HG03354 (cell line): ENCODE measurements around the gene TAAR5.
"Not testable (repeated sequence)": the region's sequence is repeated elsewhere in the genome, so short reads cannot be mapped to it uniquely, and the experiment has no call there.

Experiments
- ATAC-seq: cut with Tn5 transposase; IDR thresholded peaks from one replicate; pipeline ENCODE4 v1.9.1; 2021; ENCODE audit warnings: mild to moderate bottlenecking; ENCODE audit not compliant: unreplicated experiment, poor library complexity, severe bottlenecking

The TAAR5 gene, protein sequence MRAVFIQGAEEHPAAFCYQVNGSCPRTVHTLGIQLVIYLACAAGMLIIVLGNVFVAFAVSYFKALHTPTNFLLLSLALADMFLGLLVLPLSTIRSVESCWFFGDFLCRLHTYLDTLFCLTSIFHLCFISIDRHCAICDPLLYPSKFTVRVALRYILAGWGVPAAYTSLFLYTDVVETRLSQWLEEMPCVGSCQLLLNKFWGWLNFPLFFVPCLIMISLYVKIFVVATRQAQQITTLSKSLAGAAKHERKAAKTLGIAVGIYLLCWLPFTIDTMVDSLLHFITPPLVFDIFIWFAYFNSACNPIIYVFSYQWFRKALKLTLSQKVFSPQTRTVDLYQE

DNA sequence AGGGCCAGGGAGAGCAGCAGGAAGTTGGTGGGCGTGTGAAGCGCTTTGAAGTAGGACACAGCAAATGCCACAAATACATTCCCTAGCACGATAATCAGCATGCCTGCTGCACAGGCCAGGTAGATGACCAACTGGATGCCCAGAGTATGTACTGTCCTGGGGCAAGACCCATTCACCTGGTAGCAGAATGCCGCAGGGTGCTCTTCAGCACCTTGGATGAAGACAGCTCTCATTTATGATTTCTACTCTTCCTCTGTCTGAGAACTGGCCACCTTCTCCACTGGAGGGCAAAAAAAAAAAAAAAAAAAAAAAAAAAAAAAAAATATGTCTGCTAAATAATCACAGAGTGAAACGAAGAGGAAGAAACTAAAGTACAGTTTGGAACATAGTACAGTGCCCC, at the start of gene TAAR5:
Gene TAAR5 (minus strand): TSS at position 288 of the 400 bp plus-strand sequence. CDS start 55 bp downstream, at position 233.
- ATAC-seq: no peak

DNA sequence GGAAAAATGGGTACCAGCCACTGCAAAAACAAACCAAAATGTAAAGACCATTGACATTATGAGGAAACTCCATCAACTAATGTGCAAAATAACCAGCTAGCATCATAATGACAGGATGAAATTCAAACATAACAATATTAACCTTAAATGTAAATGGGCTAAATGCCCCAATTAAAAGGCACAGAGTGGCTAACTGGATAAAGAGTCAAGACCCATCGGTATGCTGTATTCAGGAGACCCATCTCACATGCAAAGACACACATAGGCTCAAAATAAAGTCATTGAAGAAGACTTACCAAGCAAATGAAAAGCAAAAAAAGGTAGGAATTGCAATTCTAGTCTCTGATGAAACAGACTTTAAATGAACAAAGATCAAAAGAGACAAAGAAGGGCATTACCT, 47.6 kb upstream of the TAAR5 start:
- not testable (repeated sequence) for ATAC-seq

DNA sequence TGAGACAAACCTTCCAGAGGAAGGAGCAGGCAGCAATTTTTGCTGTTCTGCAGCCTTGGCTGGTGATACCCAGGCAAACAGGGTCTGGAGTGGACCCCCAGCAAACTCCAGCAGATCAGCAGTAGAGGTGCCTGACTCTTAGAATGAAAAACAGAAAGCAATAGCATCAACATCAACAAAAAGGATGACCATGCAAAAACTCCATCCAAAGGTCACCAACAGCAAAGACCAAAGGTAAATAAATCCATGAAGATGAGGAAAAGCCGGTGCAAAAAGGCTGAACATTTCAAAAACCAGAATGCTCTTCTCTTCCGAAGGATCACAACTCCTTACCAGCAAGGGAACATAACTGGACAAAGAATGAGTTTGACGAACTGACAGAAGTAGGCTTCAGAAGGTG, 46.4 kb upstream of the TAAR5 start:
- not testable (repeated sequence) for ATAC-seq

DNA sequence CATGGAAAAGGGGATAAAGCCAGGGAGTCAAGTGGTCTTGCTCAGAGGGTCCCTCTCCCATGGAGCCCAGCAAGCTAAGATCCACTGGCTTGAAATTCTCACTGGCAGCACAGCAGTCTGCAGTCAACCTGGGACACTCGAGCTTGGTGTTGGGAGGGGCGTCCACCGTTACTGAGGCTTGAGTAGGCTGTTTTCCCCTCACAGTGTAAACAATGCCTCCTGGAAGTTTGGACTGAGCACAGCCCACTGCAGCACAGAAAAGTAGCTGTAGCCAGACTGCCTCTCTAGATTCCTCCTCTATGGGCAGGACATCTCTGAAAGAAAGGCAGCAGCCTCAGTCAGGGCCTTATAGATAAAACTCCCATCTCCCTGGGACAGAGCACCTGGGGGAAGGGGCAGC, 45.7 kb upstream of the TAAR5 start:
- not testable (repeated sequence) for ATAC-seq

DNA sequence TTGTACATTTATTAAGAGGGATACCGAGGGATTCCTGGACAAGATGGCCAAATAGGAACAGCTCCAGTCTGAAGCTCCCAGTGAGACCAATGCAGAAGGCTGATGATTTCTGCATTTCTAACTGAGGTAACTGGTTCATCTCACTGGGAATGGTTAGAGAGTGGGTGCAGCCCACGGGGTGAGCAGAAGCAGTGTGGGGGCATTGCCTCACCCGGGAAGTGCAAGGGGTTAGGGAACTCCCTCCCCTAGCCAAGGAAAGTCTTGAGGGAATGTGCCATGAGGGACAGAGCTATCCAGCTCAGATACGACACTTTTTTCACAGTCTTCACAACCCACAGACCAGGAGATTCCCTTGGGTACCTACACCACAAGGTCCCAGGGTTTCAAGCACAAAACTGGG, 45.3 kb upstream of the TAAR5 start:
- ATAC-seq: no peak

DNA sequence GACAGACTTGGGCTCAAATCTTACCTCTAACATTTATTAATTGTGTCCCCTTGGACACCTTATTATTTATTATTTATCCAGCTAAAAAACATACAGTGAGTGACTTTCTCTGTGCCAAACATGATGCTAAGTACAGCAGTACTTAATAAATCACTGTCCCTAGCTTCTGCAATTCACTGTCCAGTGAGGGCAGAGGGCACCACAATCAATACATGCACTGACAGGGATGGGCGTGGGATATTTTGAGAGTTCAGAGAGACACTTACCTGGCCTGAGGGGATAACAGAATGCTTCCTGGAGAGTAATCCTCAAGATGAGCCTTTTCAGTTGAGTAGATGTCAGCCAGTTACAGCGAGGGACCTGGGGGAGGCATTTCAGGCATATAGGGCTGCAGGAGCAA, 43.8 kb upstream of the TAAR5 start:
- ATAC-seq: no peak

DNA sequence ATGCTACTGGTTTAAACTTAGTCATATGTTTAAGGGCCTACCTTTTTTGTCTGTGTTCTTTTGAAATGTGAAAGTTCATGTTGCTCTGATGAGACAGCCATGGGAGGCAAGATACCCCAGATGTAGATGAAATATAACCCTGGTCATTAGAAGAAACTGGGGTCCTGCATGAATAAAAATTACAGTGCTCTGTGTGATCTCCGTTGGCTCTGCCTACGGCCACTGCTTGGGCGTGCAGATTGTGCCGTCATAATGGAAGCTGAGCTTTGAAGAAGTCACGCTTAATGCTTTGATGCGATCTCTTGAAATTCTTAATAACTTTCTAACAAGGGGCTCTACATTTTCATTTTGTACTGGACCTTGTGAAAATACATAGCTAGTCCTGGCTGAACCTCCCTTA, 34.6 kb upstream of the TAAR5 start, which contains the start of gene TAAR2:
Gene TAAR2 (minus strand): TSS at position 101 of the 400 bp plus-strand sequence. CDS start 0 bp downstream, at position 101.
- ATAC-seq: no peak

DNA sequence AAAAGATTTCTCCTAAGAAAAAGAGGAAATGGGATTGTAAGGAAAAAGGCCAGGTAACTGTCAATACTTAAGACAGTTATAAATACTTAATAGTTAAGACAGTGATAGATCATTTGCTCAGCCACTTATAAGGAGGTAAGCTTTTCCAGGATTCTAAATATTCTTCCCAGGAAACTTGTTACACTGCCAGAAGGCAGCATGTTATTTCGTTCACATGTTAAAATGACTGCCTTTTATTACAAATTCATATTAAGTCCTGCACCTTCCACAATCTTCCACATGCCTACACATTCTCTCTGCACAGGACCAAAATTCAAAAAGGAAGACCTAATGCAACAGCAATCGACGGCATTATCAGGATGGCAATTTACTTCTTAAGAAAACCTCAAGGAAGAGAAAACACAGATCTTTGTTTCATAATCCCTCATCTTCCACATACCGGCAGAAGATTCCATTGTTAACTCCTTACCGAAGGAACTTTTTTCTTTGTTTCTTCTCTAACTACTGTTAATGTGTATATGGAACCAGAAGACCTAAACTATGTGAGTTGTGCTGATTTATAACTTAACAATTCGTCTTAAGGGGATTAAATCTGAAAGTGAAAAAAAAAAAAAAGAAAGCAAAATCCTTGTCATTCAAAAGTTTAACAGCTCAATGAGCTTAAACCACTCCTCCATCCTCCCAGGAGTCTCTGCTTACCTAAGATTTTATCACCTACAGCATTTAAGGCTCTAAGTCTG, 33.7 kb upstream of the TAAR5 start:
- no peak for ATAC-seq

DNA sequence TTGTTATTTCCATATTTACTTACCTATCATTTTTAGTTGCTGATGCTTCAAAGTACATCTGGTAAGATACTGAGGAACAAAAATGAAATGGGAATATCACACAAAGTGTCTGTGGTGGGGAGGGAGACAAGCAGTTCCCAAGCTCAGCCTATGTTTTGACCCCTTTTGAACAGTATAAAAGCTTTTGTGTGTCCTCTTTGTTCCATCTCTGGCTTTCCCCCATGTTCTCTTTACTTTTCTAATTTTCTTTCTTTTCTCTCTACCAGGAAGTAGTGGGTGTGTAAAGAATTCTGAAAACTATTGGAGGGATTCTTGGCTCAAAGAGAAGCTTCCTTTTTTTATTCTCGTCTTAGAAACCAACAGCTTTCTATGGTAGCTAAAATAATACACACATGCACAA, 27.1 kb upstream of the TAAR5 start:
- no peak for ATAC-seq

DNA sequence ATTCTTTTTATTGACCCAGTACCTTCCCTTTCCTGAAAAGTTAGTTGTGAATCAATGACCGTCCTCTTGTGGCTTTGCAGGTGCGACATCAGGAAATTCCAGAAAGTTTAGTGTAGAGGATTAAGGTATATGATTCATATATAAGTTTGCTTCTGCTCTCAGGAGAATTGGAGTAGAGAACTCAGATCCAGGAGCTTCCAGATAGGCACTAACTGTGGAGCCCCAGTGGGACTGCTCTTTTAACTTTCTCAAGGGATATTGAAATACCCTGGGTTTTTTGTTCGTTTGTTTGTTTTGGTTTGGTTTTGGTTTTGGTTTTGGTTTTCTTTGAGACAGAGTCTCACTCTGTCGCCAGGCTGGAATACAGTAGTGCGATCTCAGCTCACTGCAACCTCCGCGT, 25.0 kb upstream of the TAAR5 start:
- ATAC-seq: peak; percentile 59

DNA sequence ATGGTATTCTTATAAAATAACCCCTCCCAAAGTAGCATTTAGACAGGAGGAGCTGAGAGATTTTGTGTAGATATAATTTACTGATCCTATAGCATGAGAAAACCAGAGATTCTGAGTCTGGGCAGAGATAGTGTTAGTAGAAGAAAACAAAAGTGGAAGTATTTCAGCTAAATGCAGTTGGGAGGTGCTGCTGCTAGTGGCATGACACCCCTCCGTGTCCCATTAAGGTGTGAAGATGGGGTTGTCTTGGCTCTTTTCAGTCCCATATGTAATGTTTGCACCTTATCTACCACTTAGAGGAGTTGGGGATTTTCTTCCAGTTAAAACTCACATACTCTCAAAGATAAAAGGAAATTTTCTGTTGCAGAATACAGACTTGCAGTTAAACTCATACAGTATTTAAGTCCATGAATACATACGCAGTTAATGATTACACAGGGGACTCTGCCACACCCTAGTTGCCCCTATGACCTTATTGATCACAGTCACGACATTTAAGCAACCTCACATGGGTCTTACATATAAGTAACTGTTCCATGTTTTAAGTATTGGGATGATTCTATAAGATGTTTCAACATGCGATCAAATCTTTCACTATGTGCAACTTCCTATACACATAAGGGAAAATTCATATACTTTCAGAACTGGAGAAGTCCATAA, 23.0 kb upstream of the TAAR5 start:
- ATAC-seq: no peak

DNA sequence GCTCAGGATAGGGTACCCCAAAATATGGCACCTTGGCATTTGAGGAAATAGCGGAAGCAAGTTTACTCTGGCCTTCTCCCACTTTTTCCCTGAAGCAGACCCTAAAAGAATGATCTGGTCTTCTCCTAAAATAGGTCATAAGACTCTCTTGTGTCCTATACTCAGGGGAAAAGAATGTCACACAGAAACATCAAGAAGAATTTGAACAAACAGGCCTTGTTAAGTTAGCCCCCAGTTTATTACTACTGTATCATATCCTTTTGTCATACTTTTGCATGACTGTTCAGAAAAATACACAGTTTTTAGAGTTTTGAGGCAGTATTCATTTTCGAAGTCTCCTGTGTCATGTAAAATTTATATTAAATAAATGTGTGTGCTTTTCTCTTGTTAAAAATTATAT, 22.1 kb upstream of the TAAR5 start:
- no peak for ATAC-seq

DNA sequence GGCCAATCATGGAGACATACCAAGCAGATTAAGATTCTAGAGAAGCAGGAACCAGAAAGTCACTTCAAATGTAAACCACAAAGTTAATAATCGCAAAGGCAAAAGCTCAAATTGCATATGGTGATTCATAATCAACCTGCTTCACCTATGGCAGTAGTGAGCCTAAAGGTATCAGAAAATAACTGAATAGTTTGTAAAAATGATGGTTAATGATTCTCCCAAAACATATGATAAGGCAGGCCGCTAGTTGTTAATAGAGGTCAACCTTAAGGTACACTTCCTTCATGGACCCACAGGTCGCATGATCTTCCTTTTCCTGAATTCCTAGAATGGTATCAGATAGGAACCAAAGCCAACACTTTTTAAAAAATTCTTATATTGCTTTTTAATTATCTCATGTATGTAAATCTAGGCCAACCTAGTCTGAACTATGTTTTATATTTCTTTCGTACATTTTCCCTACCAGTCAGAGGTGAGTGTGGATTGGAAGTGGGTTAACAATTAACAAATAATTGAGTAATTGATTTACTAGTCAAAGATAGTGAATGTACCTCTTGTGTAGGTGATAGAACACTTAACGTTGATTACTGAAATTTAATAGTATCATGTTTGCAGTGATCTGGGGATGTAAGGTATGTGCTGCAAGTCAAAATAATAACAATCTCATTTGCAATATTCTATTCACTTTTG, 18.1 kb upstream of the TAAR5 start:
- ATAC-seq: peak; percentile 95

DNA sequence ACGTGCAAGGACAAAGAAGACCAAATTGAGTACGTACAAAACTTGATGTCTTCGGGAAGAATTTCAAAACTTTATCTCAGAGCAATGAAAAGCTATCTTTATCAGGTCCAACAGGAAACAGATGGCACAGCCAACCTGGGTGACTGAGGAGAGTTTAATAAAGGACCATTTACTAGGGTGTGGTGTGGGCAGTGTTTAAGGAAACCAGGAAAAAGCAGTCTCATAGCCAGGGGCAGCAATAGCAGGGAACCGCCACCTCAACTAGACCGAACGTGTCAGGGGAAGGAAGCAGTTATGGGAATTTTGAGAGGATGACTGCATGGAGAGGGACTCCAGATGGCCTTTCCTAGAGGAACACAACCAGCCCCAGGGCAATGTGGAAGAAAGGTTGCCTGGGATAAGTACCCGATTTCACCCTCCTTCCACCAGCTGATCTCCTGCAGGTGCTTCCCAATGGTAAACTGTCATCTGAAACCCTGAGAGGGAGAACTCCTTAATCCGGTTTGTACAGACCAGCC, 15.2 kb upstream of the TAAR5 start:
- ATAC-seq: no peak

DNA sequence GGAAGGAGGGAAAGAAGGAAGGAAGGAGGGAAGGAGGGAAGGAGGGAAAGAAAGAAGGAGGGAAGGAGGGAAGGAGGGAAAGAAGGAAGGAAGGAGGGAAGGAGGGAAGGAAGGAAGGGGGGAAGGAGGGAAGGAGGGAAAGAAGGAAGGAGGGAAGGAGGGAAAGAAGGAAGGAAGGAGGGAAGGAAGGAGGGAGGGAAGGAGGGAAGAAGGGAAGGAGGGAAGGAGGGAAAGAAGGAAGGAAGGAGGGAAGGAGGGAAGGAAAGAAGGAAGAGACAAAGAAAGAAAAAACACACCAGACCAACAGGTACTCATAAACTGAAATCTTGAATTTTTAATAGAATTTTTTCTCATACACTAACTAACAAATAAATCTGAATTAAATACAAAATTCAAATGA, 11.4 kb upstream of the TAAR5 start:
- not testable (repeated sequence) for ATAC-seq

DNA sequence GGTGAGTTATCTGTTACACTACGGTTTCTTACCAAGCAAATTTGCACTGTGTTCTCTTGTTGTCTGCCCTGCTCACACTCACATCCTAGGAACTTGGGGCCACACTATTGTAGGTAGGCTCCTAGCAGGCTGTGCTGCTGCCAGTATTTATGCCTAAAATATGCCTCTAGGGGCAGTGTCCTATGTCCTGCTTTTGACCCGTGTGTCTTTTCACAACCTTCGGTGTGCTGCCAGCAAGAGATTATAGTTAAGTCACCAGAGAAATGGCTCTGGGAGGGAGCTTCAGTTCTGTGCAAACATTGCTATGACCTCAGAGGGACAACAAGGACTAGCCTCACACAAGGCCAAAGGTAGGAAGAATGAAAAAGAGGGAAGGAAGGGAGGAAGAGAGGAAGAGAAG, 8.9 kb upstream of the TAAR5 start:
- peak; percentile 87 for ATAC-seq

DNA sequence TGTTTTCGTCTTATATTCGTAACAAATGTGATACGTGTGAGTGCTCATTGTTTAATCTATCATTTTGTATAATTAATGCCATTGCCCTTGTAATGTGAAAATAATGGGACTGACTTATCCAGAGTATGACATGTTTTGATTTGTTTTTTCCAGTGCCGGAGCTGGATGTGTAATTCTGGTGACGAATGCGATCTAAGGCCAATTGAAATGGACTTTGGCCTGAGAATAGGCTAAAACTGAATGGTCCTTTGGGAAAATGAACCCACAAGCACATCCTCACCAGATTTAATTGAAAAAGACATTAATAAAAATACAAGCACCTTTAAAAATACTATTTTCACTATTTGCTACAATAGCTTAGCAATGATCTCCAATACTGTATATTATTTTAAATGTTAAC, 6.7 kb upstream of the TAAR5 start:
- no peak for ATAC-seq

DNA sequence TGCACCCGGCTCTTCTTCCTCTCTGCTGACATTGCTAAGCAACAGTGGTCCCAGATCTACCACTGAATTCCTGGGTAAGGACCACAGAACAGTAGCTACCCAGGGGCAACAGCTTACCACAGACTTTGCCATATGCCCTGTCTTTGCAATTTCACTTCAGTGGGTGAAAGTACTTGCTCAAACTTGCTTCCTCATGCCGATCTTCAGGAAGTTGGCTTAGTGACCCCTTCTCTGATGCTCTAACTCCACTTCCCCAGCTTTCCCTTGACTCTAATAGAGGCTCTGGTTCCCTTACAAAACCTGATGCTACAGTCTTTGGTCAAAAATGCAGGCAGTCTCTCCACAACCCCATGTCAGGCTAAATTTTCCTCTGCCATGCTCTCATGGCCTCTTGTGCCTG, 3.3 kb upstream of the TAAR5 start:
- ATAC-seq: no peak

DNA sequence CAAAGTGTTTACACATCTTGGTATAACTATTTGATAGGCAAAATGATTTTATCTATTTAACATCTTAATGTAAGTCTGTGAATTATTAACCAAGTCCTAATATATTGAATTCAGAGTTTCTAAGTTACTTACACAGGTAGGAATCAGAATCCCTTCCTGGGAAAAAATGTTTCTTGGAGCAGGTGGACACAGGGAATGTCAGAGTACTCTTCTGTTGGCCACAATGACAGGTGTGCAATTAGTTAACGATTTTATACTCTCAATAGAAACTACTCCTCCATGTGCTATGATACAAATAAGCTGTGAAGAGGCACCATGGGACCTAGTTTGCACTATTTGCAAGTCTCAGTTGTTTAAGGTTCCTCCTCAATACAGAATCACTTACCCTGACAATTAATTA, 821 bp upstream of the TAAR5 start:
- ATAC-seq: no peak

DNA sequence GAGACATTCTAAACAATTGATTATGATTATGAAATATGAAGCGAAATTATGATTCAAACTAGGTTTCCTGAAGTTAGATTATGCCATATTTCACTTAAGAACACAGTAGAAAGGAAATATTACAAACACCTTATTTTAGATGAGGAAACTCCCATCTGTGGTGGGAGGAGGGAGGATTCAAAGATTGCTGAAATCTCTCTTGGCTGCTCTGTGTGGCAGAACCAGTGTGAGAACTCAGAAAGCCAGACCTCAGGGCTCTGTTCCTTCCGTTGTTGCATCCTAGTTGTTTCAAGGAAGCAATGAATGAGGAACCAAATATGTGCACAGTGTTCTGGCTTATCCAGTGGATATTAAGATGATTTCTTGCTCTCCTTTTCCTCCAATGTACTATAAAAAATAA, 2.1 kb downstream of the TAAR5 start:
- no peak for ATAC-seq
